Measurements from ENCODE around the gene FGF5. TPM values are rescaled to one million over a fixed set of nuclear protein-coding genes. Genes with fewer than 3 reads are reported as not detected.
"Not testable (repeated sequence)": the region's sequence is repeated elsewhere in the genome, so short reads cannot be mapped to it uniquely, and the experiment has no call there.

Gene FGF5
- total RNA-seq, 1 donor from 2014 or later = not detected

DNA sequence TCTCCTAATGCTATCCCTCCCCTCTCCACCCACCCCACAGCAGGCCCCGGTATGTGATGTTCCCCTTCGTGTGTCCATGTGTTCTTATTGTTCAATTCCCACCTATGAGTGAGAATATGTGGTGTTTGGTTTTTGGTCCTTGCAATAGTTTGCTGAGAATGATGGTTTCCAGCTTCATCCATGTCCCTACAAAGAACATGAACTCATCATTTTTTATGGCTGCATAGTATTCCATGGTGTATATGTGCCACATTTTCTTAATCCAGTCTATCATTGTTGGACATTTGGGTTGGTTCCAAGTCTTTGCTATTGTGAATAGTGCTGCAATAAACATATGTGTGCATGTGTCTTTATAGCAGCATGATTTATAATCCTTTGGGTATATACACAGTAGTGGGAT is 24.2 kb downstream of the FGF5 start:
- DNase-seq (ENCODE audit: low spot score); ATAC-seq: not testable (repeated sequence)

DNA sequence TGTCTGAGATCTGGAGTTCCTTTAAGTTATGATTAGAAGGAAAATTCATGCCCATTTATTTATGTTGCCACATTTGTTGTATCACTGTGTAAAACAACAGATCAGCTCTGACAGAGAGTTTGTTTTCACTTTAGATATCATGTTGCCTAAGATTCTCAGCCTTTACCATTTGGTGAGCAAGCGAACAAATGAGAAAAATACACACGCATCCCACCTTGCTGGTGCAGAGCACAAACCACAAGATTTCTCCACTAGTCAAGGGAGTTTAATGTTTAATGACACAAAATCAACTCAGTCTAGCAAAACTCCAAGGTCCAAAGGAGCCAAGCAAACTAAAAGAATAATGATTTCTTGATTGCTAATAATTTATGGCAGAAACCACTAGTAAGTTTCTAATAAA is 27.7 kb downstream of the FGF5 start:
- DNase-seq (ENCODE audit: low spot score) = no peak
- ATAC-seq = no peak

DNA sequence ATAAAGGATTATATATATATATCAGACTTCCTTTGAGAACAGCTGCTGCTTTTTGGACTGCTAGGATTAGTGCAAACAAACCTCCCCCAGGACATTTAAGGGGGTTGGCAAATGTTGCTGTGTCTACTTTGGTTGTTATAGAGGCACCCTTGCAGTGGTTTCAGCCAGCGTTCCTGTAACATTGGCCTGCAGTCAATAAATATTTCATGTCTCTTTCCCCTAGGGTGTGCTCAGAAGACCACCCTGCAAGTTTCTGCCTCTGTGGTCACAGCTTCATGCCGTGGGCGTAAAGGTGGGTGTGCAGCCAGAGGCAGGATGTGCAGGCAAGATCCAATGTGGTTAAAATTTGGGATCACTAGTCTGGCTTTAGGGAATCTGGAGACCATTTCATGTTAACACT is 28.9 kb downstream of the FGF5 start:
- ATAC-seq = no peak
- DNase-seq (ENCODE audit: low spot score) = no peak

DNA sequence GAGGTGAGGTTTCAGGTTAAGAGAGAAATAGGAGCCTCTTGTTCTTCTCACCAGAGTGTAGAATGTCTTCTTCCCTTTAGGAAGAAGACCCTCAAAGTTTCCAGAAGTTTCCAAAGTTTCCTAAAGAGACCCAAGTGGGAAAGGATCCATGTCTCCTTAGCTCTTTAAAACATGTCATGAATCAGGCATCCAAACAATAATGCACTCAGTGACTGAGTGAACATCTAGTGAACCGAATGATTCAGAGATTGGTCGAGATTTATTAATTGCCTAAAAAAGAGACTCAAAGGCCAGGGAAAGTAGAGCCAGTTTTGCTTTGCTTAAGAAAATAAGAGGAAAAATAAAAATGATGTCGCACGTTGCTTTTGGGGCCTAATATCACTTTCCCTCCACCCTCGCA is 29.4 kb downstream of the FGF5 start:
- DNase-seq (ENCODE audit: low spot score) = no peak
- ATAC-seq = no peak

DNA sequence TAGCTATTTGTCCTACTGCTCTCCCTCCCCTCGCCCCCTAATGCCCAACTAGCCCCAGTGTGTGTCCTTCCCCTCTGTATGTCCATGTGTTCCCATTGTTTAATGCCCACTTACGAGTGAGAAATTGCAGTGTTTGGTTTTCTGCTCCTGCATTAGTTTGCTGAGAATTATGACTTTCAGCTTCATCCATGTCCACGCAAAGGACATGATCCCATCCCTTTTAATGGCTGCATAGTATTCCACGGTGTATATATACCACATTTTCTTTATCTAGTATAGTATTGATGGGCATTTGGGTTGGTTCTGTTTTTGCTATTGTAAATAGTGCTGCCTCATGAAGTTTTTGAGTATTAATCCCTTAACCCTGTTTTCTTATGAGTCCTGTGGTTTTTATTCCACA is 35.4 kb downstream of the FGF5 start:
- no peak for ATAC-seq
- no peak for DNase-seq (ENCODE audit: low spot score)

DNA sequence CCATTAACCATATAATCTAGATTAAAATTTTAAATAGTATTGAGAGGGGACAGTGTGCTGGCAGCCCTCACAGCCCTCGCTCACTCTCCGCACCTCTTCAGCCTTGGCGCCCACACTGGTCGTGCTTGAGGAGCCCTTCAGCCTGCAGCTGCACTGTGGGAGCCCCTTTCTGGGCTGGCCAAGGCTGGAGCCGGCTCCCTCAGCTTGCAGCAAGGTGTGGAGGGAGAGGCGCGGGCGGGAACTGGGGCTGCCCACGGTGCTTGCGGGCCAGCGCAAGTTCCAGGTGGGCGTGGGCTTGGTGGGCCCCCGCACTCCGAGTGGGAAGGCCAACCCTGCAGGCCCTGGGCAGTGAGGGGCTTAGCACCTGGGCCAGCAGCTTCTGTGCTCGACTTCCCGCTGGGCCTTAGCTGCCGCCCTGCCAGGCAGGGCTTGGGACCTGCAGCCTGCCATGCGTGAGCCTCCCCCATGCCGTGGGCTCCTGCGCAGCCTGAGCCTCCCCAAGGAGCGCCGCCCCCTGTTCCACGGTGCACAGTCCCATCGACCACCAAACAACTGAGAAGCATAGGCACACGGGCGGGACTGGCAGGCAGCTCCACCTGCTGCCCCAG is 36.3 kb downstream of the FGF5 start:
- no peak for ATAC-seq
- no peak for DNase-seq (ENCODE audit: low spot score)

DNA sequence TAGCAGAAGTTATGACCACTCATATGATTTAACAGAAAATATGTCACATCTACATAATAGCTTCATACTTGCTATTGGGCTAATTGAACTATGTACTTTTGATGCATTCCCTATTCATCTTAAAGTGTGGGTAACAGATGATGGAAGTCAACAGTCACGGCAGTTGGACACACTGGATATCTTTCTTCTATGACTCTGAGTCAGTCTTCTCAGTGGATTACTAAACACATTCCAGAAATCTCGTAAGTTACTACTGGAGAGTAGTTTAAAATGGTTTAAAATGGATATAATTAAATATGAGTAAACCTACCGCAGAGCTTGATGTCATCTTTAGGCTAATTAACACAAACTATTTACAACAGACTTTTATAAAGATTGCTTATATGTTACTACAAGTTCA is 39.0 kb downstream of the FGF5 start:
- no peak for DNase-seq (ENCODE audit: low spot score)
- no peak for ATAC-seq

DNA sequence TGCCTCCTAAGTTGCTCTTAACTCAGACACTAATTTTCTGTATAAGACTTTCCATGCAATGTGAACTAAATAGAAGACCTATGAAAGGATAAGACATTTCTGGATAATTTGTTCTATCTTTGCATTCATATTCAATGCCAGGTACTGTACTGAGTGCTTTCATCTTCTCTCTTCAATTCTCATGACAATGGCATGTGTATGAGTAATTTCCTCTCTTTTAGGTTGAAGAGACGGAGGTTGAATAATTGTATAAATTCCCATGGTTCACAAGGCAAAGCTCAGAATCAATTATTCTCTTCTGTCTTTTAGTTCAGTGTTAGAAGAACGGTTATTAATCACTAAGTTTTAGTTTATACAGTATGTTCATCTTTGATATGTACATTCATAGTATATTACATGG is 39.8 kb downstream of the FGF5 start:
- DNase-seq (ENCODE audit: low spot score) = no peak
- ATAC-seq = no peak

DNA sequence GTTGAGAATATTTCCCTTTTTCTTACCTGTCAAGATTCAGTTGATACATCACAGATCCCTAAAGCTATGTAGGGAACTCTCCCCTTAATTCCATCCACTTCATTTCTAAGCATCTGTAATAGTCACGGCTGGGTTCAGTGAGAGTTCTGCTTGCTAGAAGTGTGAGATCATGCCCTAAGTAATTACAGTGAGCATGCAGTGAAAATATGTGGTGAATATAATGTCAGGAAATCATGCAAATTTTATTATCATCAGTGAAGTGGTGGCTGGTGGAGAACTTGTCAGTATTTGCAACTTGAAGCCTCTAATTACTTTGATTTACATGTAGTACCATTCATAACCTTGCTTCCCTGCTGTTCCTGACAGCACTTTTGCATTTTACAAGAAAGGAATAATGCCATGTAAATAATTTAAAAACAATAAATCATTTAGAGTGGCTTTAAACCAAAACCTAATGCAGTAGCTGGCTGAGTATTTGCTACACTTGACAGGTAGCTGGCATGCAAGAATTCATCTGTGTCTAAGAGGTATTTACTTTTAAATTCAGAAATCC is 40.8 kb downstream of the FGF5 start:
- ATAC-seq (no peak), DNase-seq (ENCODE audit: low spot score) (no peak)

DNA sequence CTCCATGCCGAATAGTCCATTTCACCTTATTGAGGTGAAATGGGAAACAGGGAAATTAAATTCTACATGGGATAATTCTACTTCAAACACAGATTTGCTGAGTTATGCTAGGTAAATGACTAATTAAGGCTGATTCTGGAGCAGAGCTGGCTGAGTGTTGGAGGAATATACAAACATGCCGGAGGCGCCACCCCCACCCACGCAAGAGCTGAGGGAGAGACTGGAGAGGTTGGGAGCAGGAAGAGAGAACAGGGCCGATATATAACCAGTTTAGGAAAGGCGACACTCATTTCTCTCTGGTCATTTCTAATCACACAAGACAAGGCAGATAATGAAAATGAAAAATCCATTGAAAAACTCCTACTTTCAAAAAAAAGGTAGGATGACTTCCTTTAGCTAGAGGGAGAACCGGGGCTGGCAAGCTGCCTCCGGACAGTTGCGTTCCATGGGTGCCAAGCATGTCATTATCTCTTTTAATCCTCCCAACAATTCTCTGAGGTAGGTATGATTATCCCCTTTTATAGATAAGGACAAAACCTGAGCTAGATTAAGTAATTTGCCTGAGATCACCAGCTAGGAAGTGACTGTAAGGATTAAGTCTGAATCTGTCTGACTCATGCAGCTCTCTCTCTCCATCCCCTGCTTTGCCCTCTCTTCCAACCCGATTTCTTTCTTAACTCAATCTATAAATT is 41.5 kb downstream of the FGF5 start:
- no peak for ATAC-seq
- DNase-seq (ENCODE audit: low spot score) = no peak

DNA sequence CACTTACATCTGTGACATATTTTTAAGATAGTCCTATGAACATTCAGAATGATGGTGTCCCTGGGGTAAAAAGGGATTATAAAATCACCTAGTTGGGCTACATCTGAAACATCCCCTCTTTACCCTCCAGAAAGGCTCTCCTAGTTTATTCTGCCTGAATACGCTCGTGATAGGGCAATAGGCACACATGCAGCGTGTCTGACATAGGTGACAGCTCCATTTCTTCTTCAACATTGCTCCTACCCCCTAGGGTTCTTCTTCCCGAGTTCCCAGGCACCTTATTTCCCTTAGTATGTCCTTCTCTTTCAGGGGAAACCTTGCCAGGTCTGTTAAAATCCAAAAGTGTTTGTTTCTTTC is 42.0 kb downstream of the FGF5 start:
- ATAC-seq (no peak), DNase-seq (ENCODE audit: low spot score) (no peak)

DNA sequence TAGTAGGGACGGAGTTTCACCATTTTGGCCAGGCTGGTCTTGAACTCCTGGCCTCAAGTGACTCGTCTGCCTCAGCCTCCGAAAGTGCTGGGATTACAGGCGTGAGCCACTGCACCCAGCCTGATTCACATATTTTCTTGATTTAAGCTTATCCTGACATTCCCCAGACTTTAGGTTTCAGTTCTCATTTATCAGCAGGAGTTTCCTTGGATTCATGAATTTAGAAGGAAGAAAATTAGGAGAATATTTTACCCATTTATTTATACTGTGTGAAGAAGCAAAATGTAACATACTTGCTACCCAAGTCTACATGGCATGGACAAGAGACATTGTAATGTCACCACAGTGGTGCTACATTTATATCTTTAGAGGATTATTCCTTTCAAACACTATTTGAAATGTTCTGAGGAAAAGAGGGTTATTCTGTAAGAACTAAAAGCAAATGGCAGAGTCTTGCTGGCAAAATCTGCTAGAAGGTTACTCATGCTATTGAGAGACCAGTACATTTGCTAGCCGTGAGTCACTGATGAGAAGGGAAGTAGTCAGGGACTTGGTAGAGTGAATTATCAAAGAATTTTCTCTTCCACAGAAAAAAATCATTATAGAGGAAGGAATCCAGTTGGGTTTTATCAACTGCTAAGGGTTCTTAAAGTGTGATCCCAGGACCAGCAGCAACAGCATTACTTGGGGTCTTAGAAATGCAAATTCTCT is 43.0 kb downstream of the FGF5 start:
- DNase-seq (ENCODE audit: low spot score) (no peak), ATAC-seq (no peak)

DNA sequence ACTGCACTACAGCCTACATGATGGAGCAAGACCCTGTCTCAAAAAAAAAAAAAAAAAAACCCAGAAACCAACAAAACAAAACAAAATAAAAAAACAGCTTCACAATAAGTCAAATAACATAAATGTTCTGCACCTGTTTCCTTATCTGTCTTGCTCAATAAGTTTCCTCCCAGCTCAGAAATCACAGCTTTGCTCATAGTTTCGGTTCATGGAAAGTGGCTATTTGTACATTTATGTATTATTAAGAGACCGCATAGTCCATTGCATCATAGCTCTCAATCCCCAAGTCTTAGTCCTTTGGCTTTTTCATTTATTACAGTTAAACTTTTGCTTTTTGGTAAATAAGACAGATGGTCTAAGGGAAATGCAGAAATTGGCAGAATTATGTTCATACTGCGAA is 44.7 kb downstream of the FGF5 start:
- no peak for DNase-seq (ENCODE audit: low spot score)
- ATAC-seq = no peak

DNA sequence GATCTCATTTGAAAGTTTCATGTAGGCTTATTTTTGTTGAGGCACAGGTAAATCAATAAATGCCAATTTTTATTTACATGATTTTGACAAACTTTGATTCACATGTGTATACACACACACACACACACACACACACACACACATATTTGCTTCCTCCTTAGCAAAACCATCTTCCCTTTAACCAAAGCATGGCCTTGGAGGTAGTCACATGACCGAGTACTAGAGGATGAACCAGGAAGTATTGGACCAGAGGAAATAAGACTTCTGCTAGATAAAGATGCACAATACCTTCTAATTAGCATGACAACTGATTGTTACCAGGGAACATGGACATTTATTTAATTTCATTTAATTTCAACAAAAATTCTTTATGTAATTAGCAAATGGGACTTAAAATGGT is 45.7 kb downstream of the FGF5 start:
- ATAC-seq (no peak), DNase-seq (ENCODE audit: low spot score) (no peak)

DNA sequence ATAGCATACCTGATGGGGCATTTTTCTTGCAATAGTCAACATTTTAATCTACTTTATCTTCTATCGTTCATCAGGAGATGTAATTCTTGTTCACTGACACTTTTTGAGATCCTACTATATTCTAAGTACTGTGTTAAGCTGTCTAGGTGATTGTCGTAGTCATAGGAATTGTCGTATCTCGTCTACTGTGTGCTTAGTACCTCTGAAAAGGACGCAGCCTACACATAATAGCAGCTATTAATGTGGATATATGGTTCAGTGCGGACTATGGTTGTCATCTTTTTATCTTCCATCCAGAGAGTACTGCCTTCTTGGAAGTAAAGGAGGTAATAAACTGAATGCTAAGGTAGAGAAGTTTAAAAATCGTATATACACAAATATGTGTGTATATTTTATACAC is 47.2 kb downstream of the FGF5 start:
- DNase-seq (ENCODE audit: low spot score) = no peak
- ATAC-seq = no peak

DNA sequence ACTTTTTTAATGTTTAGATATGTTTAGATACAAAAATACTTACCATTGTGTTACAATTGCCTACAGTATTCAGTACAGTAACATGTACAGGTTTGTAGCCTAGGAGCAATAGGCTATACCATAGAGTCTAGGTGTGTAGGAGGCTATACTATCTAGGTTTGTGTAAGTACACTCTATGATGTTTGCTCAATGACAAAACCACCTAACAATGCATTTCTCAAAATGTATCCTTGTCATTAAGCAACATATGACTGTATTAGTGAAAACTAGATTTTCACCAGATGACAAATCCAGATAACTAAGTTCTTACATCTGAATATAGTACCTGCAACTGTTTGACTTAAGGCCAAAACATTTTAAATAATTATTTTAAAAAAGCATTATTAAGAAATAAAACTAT is 49.4 kb downstream of the FGF5 start:
- not testable (repeated sequence) for DNase-seq (ENCODE audit: low spot score); ATAC-seq

DNA sequence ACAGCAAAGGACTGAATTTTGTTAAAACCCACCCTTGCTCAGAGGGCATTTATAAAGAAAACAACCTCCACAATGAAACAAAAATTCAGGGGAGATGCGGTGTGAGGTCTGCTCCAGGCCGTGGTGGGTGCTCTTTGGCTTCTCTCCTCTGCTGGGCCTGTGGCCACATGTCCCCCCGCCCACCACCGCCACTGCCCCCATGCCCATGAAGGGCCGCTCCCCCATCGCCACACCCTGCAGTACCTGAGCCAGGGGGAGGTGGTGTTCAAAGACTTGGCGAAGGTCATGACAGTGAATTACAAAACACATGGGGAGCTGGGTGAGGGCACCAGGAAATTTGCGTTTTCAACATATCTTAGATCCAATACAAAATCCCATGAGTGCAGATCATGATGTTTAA is 54.9 kb downstream of the FGF5 start:
- DNase-seq (ENCODE audit: low spot score) (no peak), ATAC-seq (no peak)

DNA sequence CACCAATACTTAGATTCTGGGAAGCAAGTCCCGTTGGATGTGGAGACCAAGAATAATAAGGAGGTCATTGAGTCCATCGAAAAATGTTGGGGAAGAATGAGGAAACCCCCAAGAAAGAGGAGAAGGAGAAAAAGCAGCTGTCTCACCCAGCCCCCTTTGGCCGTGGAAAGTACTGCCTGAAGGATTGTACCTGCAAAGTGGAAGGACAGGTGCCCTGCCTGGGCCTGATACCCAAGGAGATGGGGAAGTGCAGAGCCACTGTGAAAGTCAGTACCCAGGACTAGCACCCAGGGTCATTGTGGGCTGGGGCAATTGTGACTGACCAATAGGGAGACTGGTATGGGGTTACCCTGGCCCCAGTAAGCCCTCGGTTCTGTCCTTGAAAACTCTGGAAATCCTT is 55.3 kb downstream of the FGF5 start:
- DNase-seq (ENCODE audit: low spot score) = no peak
- ATAC-seq = no peak

DNA sequence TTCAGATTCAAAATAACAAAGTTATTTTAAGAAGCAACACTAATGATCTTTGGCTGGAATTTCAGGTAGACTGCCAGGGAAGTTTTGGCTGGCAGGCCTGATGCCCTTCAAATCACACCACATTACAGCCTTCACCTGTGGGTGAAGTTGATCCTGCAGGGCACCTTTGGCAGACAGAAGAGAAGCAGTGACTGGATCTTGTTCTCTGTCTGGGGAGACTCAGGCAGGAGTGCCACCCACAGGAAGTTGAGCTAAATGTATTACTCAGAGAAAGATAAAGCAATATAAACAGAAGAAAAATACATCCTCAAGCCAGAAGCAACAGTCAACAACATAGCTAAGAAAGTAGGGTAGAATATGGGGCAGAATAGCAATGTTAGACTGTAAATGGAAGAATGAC is 56.3 kb downstream of the FGF5 start:
- no peak for DNase-seq (ENCODE audit: low spot score)

DNA sequence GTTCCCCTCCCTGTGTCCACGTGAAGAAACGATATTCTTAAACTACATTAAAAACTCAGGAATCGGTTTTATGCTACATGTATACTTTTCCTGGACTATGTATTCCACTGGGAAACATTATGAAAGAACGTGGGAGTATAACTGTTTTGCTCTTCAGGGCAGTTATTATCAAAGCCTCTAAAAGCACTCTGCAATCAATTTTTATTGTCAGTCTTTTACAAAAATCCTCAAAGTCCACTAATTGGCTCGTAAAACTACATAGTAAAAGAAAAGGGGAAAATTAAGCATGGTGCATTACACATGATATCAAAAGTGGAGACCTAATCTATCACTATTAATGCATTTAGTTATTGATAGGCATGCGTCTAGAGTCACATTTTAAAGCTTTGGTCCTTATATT is 57.7 kb downstream of the FGF5 start:
- no peak for ATAC-seq
- DNase-seq (ENCODE audit: low spot score) = no peak

More for the DNA sequence above, 56.3 kb downstream of the FGF5 start:
- ATAC-seq = no peak

DNA sequence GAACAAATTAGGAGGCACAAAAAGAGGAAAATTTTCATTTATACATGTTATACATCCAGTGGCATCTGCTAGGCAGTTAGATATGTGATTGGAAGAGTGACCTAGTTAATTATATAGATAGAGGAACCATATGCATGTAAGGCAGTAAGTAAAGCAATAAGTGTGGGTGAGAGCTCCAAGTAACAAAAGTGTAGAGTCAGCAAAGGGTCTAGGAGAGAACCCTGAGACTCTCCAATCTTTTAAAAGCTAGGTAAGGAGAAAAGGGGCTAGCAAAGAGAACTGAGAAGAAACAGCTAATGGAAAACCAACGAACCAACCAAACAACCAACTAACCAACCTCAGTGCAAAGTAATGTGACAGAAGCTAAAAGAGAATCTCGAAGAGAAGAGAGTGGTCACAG is 65.2 kb downstream of the FGF5 start:
- DNase-seq (ENCODE audit: low spot score) = no peak
- ATAC-seq = no peak

DNA sequence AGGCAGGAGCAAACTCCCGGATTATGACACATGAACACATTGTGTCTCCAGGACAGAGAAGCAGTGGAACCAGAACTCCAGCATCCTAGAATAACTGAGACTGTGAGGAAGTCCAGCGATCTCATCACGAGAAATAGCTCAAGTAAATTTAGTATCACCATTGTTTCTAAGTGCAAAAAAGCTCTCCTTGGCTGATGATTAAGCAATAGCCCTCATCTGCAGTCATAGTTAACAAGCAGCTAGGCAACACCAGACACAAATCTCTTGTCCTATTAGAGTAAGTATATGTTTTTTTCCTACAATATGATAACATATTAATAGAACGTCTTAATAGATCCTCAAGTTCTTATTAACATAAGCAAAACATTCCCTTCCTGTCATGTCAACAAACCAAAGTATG is 66.7 kb downstream of the FGF5 start:
- DNase-seq (ENCODE audit: low spot score) = no peak
- no peak for ATAC-seq
